Trophoblast cell (in vitro differentiated cells and primary cell): ENCODE results near the gene MAN1C1.
A peak's percentile ranks its signal among the peaks of the same experiment; 100 is the strongest.
"Not testable (repeated sequence)": the region's sequence is repeated elsewhere in the genome, so short reads cannot be mapped to it uniquely, and the experiment has no call there.

Experiments used
- DNase-seq, 2 donors: peaks; one replicate each; pipeline ENCODE4 v3.0.0-alpha.2; 2016
- H2AFZ ChIP-seq: 2 replicates; pipeline ENCODE4 v1.6.1; 2013; ENCODE audit warnings: low read length, moderate library complexity, mild to moderate bottlenecking; ENCODE audit not compliant: insufficient read depth, poor library complexity
- H2AK5ac ChIP-seq: 2 replicates; pipeline ENCODE4 v1.6.1; 2013; ENCODE audit warnings: mild to moderate bottlenecking, low read length
- H2BK120ac ChIP-seq: 2 replicates; pipeline ENCODE4 v1.6.1; 2013; ENCODE audit warnings: low read length, mild to moderate bottlenecking, moderate library complexity; ENCODE audit not compliant: insufficient read depth, poor library complexity
- H2BK12ac ChIP-seq: 2 replicates; pipeline ENCODE4 v1.6.1; 2013; ENCODE audit warnings: mild to moderate bottlenecking, low read length, moderate library complexity
- H2BK5ac ChIP-seq: 2 replicates; pipeline ENCODE4 v1.6.1; 2013; ENCODE audit warnings: low read length, low read depth, moderate library complexity, mild to moderate bottlenecking; ENCODE audit not compliant: poor library complexity
- H3K14ac ChIP-seq: 2 replicates; pipeline ENCODE4 v1.6.1; 2013; ENCODE audit warnings: mild to moderate bottlenecking, low read length
- H3K18ac ChIP-seq: 2 replicates; pipeline ENCODE4 v1.6.1; 2013; ENCODE audit warnings: mild to moderate bottlenecking, low read length
- H3K23ac ChIP-seq: 2 replicates; pipeline ENCODE4 v1.6.1; 2013; ENCODE audit warnings: low read length
- H3K27ac ChIP-seq: 2 replicates; pipeline ENCODE4 v1.5.1; 2013; ENCODE audit warnings: low read depth, mild to moderate bottlenecking, inconsistent platforms, low read length, moderate library complexity
- H3K27me3 ChIP-seq: 2 replicates; pipeline ENCODE4 v1.6.1; 2013; ENCODE audit warnings: inconsistent platforms, mild to moderate bottlenecking, low read length, moderate library complexity; ENCODE audit not compliant: insufficient read depth
- H3K36me3 ChIP-seq, 2 experiments: 1 replicate in 1 of 2; 2 replicates in 1 of 2; pipeline ENCODE4 v1.6.1; 2013; ENCODE audit warnings: low read length in 2 of 2, mild to moderate bottlenecking in 2 of 2, moderate library complexity in 1 of 2; ENCODE audit not compliant: insufficient read depth in 2 of 2, control insufficient read depth in 1 of 2
- H3K4ac ChIP-seq: 2 replicates; pipeline ENCODE4 v1.6.1; 2013; ENCODE audit warnings: low read depth, mild to moderate bottlenecking, low read length, moderate library complexity
- H3K4me1 ChIP-seq, 2 experiments: 1 replicate in 1 of 2; 2 replicates in 1 of 2; pipeline ENCODE4 v1.6.1; 2013; ENCODE audit warnings: low read length in 2 of 2, mild to moderate bottlenecking in 2 of 2, moderate library complexity in 1 of 2; ENCODE audit not compliant: insufficient read depth in 2 of 2, control insufficient read depth in 1 of 2
- H3K4me2 ChIP-seq: 2 replicates; pipeline ENCODE4 v1.6.1; 2013; ENCODE audit warnings: inconsistent platforms, mild to moderate bottlenecking, low read length, moderate library complexity
- H3K4me3 ChIP-seq: 2 replicates; pipeline ENCODE4 v1.5.1; 2013; ENCODE audit warnings: mild to moderate bottlenecking, low read depth, low read length, inconsistent platforms
- H3K79me1 ChIP-seq: one replicate; pipeline ENCODE4 v1.6.1; 2013; ENCODE audit warnings: low read length
- H3K79me2 ChIP-seq: 2 replicates; pipeline ENCODE4 v1.6.1; 2013; ENCODE audit warnings: low read length, mild to moderate bottlenecking; ENCODE audit not compliant: control insufficient read depth, insufficient read depth, poor library complexity
- H3K9ac ChIP-seq: 2 replicates; pipeline ENCODE4 v1.6.1; 2013; ENCODE audit warnings: mild to moderate bottlenecking, low read length
- H3K9me3 ChIP-seq: 2 replicates; pipeline ENCODE4 v1.6.1; 2013; ENCODE audit warnings: low read depth, mild to moderate bottlenecking, control low read depth, inconsistent platforms, low read length; ENCODE audit not compliant: insufficient read depth
- H4K12ac ChIP-seq: 2 replicates; pipeline ENCODE4 v1.6.1; 2013; ENCODE audit warnings: low read depth, mild to moderate bottlenecking, low read length, moderate library complexity
- H4K8ac ChIP-seq: 2 replicates; pipeline ENCODE4 v1.6.1; 2013; ENCODE audit warnings: low read depth, mild to moderate bottlenecking, low read length, moderate library complexity
- H4K91ac ChIP-seq: one replicate; pipeline ENCODE4 v1.6.1; 2013; ENCODE audit warnings: low read depth, mild to moderate bottlenecking, low read length, moderate library complexity
- WGBS: extraction: QIAGEN DNeasy Blood & Tissue Kit; methylation state at CpG from one replicate; pipeline ENCODE4 v1.1.7; 2013; ENCODE audit warnings: missing lambda C conversion rate; ENCODE audit not compliant: insufficient read length, insufficient coverage; ENCODE audit errors: extremely low coverage; 5-methylcytosine and 5-hydroxymethylcytosine counted together

The MAN1C1 gene

DNA sequence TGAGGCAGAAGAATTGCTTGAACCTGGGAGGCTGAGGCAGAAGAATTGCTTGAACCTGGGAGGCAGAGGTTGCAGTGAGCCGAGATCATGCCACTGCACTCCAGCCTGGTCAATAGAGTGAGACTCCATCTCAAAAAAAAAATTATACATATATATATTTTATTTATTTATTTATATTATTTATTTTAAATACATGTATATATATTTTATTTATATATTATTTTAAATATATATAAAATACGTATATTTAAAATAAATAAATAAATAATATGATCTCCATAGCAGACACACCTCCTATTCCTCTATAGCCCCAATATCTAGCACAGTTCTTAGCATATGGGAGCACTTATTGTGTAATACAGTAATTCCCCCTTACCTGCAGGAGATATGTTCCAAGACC is 46.4 kb downstream of the MAN1C1 start:
- not testable (repeated sequence) for H3K27me3 ChIP-seq, DNase-seq, H3K18ac ChIP-seq, H3K27ac ChIP-seq, H3K4ac ChIP-seq, H3K14ac ChIP-seq, H3K79me1 ChIP-seq, H3K9me3 ChIP-seq, H4K91ac ChIP-seq, H2BK12ac ChIP-seq, H3K4me2 ChIP-seq, H2AFZ ChIP-seq, H3K9ac ChIP-seq, H3K23ac ChIP-seq, H3K79me2 ChIP-seq, H3K4me1 ChIP-seq, H2AK5ac ChIP-seq, H4K12ac ChIP-seq, H2BK5ac ChIP-seq, H2BK120ac ChIP-seq, H4K8ac ChIP-seq, H3K4me3 ChIP-seq, H3K36me3 ChIP-seq
- WGBS, result no CpG with 5 or more reads among the region's 2 CpGs

DNA sequence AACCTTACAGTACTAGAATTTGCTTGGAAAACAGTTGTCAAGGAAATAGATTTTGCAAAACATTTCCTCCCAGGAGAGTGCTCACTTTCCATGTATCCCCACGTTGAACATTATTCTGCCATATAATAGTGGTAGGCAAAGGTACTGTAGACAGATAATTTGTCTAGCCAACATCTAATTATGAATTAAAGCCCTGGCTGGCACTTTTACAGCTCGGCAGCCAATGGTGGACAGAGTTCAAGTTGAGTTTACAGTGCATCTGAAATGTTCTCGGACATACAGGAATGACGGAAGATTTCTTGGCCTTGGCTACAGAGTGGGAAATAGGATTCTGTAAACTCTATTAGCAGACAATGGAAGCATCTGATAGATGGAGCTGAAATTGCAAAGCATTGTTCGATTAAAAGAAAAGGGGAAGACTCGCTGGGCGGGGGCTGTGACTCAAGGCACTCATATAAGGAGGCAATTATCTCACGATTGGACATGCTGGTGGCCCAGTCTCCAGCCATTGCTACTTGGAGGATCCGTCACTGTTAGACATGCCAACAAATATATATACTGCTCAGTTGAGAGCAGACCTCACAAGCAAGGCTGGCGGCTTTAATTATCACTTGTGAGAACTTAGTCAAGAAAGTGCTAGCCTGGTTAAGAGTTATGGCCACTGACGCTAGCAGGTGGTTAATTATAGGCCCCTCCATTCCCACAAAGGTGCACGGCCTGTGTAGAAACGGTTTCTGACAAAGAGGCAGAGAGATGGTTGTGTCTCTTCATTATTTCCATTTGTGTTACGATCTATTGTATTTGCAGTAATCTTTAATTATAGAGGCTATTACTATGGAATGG is 48.0 kb downstream of the MAN1C1 start:
- H4K8ac ChIP-seq, result no peak overlapping the region
- H2BK5ac ChIP-seq, result no peak overlapping the region
- H2AFZ ChIP-seq, result no peak overlapping the region
- no peak overlapping the region for H2AK5ac ChIP-seq
- no peak overlapping the region for H4K91ac ChIP-seq
- H3K9ac ChIP-seq, result no peak overlapping the region
- H3K36me3 ChIP-seq, result no peaks in the 10 kb centered on the region
- H3K9me3 ChIP-seq, result no peaks in the 10 kb centered on the region
- peaks cover 3 to 5% of the 10 kb centered on the region in 2 experiments for H3K4me1 ChIP-seq
- H3K23ac ChIP-seq, result no peak overlapping the region
- no peaks in the 10 kb centered on the region for H3K79me2 ChIP-seq
- H2BK12ac ChIP-seq, result no peak overlapping the region
- WGBS, result no CpG with 5 or more reads among the region's 14 CpGs
- no peaks in the 10 kb centered on the region for H3K79me1 ChIP-seq
- no peak overlapping the region for H2BK120ac ChIP-seq
- no peak for DNase-seq
- no peak overlapping the region for H3K4ac ChIP-seq
- H3K18ac ChIP-seq, result no peak overlapping the region
- no peak overlapping the region for H3K27ac ChIP-seq
- no peak overlapping the region for H3K4me3 ChIP-seq
- no peaks in the 10 kb centered on the region for H3K27me3 ChIP-seq
- no peak overlapping the region for H4K12ac ChIP-seq
- H3K4me2 ChIP-seq, result no peak overlapping the region
- H3K14ac ChIP-seq, result no peak overlapping the region

DNA sequence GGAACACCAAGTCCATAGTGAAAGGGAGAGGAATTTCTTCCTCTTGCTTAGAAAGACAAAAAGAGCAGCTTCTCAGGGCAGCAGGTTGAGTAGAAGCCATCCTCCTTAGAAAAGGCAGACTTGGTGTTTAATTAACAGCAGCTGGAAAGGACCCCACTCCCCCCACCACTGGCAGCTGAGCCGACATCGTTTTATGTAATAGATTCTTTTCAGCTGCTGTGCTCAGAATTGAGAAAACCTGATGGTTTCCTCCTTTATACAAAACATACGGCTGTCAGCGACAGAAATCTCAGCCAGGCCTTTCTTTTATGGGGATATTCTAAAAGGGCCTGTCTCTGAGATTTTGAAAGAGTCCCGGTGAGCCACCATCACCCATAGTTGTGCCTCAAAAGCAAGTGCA is 49.9 kb downstream of the MAN1C1 start:
- H3K79me1 ChIP-seq, result peaks cover 2% of the 10 kb centered on the region
- H4K91ac ChIP-seq, result no peak overlapping the region
- no peak overlapping the region for H4K12ac ChIP-seq
- no peak overlapping the region for H4K8ac ChIP-seq
- no peak overlapping the region for H3K18ac ChIP-seq
- no peak overlapping the region for H3K23ac ChIP-seq
- no peak overlapping the region for H2AFZ ChIP-seq
- no peak overlapping the region for H3K27ac ChIP-seq
- no peaks in the 10 kb centered on the region for H3K27me3 ChIP-seq
- no CpG with 5 or more reads among the region's 5 CpGs for WGBS
- H3K9me3 ChIP-seq, result no peaks in the 10 kb centered on the region
- DNase-seq, result no peak
- no peak overlapping the region for H2BK120ac ChIP-seq
- no peaks in the 10 kb centered on the region for H3K79me2 ChIP-seq
- H3K4me2 ChIP-seq, result no peak overlapping the region
- no peak overlapping the region for H2AK5ac ChIP-seq
- no peak overlapping the region for H2BK12ac ChIP-seq
- H3K4ac ChIP-seq, result no peak overlapping the region
- H3K36me3 ChIP-seq, result no peaks in the 10 kb centered on the region
- no peak overlapping the region for H3K14ac ChIP-seq
- no peak overlapping the region for H3K4me3 ChIP-seq
- no peak overlapping the region for H3K9ac ChIP-seq
- peaks cover 8 to 11% of the 10 kb centered on the region in 2 experiments for H3K4me1 ChIP-seq
- H2BK5ac ChIP-seq, result no peak overlapping the region

DNA sequence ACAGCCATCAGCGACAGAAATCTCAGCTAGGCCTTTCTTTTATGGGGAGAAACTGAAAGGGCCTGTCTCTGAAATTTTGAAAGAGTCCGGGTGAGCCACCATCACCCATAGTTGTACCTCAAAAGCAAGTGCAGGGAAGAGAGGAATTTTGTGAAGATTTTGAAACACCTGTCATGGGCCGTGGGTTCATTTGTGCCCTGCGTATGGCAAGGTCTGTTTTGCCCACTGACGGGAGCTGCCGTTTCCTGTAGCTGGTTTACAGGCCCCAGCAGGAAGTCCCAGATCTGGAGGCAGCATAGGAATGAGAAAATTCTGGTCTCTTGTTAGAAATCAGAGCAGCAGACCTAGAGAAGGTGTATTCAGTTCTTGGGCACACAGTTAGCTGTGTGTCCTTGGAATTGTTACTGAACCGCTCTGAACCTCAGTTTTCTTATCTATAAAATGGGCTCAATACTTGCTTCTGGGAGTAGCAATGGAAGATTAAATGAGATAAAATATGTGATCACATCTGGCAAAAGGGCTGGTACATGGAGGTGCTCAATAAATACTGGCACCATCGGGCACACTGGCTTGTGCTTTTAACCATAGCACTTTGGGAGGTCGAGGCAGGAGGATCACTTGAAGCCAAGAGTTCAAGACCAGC is 52.5 kb downstream of the MAN1C1 start:
- H4K12ac ChIP-seq, result no peak overlapping the region
- H2BK120ac ChIP-seq, result no peak overlapping the region
- DNase-seq, result peak in 1 of 2 donors; percentile 42
- WGBS, result no CpG with 5 or more reads among the region's 9 CpGs
- no peak overlapping the region for H3K14ac ChIP-seq
- H3K27ac ChIP-seq, result no peak overlapping the region
- H2AFZ ChIP-seq, result no peak overlapping the region
- no peak overlapping the region for H4K8ac ChIP-seq
- no peak overlapping the region for H3K4me3 ChIP-seq
- no peak overlapping the region for H3K18ac ChIP-seq
- no peak overlapping the region for H3K4me2 ChIP-seq
- peaks cover 5 to 8% of the 10 kb centered on the region in 2 experiments for H3K4me1 ChIP-seq
- H3K79me1 ChIP-seq, result peaks cover 2% of the 10 kb centered on the region
- no peak overlapping the region for H2BK12ac ChIP-seq
- H3K4ac ChIP-seq, result no peak overlapping the region
- H3K9ac ChIP-seq, result no peak overlapping the region
- H2AK5ac ChIP-seq, result no peak overlapping the region
- no peaks in the 10 kb centered on the region for H3K9me3 ChIP-seq
- H3K36me3 ChIP-seq, result no peaks in the 10 kb centered on the region
- H2BK5ac ChIP-seq, result no peak overlapping the region
- H4K91ac ChIP-seq, result peak overlapping the region; percentile 29
- H3K79me2 ChIP-seq, result no peaks in the 10 kb centered on the region
- H3K23ac ChIP-seq, result no peak overlapping the region
- no peaks in the 10 kb centered on the region for H3K27me3 ChIP-seq
